GM18867 (cell line): Measurements from ENCODE around the gene PIGK.
"Not testable (repeated sequence)": the region's sequence is repeated elsewhere in the genome, so short reads cannot be mapped to it uniquely, and the experiment has no call there.

Experiments
- ATAC-seq: cut with Tn5 transposase; IDR thresholded peaks from one replicate; pipeline ENCODE4 v1.9.1; 2021; ENCODE audit warnings: mild to moderate bottlenecking, moderate library complexity; ENCODE audit not compliant: unreplicated experiment

Gene PIGK

DNA sequence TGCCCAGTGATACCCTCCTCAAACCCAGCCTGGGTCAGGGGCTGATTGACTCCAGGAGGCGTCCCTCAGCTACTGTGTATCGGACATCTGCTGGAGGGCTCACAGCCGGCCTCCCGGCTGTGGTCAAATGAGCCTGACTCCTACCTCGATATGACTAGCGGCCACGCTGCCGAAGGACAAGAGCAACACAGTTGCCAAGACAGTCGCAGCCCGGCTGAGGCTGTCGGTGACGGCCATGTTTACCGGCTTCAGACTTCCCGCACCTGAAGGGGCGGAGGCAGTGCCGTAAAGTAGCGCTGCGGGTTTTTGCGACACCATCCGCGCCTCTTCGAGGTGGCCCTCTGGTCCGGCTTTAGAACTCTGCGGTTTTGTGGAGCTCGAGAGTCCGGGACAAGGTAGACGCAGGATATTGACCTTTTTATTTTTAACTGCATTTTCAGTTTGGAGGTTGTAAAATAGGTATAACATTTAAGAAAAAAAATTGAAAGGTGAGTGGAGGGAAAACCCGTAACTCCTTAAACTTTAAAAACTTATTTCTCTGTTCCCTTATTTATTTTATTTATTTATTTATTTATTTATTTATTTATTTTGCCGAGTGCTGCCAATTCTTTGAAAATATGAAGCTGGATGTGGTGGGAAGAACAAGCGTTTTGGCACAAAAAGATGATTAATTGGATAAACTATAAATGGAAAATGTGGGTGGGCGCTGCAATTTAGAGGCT lies at the start of gene PIGK:
PIGK (minus strand) TSS at position 265 of the 722 bp plus-strand sequence; CDS start at position 237, 28 bp downstream.
- peak; percentile 97 for ATAC-seq

DNA sequence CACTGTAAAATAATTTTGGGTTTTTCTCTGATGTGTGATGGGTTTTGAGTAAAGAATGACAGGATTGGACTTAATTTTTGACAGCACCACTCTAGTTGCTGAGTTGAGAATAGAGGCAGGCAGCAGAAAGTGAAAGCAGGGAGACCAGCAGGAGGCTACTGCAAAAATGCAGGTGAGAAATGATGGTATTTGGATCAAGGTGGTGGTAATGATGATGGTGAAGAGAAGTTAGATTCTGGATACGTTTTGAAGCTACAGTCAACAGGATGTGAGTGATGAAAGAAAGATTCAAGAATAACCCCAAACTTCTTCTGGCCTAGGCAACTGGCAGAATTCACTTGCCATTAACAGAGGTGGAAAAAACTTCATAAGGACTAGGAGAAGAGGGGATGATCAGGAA lies 47.8 kb upstream of the PIGK start:
- no peak for ATAC-seq

DNA sequence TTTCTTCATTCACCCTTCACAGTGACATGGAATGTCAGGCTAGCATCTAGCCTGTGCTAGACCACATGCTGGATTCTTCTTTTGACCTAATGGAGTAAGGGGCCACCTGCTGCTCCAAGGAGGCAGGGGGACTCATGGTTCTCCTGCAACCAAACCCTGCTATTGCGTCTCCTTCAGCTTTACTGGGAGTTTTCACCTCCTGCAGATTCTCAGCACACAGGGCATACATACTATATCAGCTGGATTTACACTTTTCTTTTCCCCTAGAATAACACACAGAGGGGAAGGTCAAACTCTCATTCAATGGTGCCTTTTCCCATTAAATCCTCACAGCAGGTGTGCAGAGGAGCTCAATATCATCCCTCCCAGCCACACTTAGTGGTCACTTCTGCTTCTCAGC lies 46.0 kb upstream of the PIGK start:
- no peak for ATAC-seq

DNA sequence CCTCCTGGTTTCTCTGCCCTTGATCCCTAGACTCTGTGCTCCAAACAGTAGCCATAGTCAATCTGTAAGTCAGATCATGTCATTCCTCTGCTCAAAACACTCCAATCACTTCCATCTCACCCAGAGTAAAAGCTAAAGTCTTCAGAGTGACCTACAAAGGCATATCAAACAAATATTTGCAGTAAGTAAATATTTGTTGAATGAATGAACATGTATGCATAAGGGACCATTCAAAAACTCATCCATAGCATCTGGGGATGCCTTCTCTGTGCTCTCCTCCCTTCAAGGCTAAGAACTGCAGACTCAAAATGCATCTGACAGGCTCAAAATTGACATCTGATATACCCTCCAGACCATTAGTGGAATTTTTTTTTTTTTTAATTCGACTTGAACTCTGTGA lies 44.5 kb upstream of the PIGK start:
- ATAC-seq: no peak

DNA sequence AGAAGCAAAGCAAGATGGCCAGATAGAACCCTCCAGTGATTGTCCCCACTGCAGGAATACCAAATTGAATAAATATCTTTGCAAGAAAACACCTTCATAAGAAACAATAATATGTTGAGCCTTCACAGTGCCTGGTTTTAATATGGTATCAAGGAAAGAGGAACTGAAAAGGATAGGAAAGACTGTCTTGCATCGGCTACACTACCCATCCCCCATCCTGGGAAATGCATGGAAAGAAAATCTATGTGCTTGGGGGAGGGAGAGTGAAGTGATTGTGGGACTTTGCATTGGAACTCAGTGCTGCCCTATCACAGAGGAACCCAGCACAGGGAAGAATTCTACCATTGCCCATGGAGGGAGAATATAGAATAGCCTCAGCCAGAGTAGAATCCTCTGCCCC lies 34.0 kb upstream of the PIGK start:
- ATAC-seq: no peak

DNA sequence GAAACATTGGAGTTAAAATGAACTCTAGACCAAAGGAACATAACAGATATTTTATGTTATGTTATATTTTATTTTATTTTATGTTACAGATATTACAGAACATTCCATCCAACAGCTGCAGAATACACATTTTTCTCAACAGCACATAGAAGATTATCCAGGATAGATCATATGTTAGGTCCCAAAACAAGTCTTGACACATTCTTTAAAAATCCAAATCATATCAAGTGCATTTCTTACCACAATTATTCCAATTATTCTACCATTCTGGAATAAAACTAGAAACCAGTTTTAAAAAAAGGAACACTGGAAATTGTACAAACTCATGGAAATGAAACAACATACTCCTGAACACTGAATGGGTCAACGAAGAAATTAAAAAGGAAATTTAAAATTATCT lies 30.9 kb upstream of the PIGK start:
- ATAC-seq: no peak

DNA sequence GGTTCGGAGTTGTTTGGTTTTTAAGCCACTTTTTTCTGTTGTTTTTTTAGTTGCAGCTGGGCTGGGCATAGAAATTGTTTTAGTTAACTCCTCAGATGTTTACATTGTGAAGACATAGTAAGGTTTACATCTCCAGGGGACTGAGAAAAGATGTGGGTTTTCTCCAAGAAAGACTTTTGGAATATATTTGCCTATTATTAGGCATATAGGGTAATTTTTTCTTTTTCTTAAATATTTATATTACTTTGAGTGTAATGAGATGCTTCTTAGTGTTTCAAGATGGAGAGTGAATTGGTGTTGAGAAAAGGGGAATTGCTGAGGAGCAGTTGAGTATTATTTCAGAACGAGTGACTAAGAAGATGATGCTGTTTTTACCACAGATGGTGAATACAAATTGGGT lies 26.6 kb upstream of the PIGK start:
- ATAC-seq: no peak

DNA sequence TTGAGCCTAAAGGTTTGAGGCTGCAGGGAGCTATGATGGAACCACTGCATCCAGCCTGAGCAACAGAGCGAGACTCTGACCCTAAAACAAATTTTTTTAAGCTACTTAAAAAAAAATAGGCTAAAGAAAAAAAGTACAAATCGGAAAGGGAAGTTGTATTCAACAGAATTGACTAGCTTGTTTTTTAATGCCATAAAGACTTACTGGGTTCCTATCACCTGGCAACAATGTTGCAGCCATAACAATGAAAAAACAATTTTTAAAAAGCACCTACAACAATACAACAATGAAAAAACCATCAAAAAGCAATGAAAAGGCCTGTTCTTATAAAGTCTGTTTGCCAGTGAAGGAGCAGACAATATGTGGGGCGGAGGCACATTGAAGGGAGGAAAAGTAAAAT lies 20.1 kb upstream of the PIGK start:
- no peak for ATAC-seq

DNA sequence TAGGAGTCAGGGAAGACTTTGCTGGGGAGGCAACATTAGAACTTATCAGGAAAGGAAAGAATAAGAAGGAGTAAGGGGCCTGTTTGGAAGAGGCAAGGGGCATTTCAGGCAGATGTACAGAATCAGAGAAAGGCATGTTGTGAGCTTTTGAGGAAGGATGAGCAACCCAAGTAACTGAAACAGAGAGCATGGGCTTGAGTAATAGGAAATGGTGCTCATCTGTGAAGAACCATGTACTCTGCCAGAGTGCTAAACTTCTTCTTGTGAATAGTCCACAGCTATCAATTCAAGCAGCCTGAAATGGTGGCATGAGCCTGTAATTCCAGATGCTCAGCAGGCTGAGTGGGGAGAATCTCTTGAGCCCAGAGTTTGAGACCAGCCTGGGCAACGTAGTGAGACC lies 19.2 kb upstream of the PIGK start:
- ATAC-seq: no peak

DNA sequence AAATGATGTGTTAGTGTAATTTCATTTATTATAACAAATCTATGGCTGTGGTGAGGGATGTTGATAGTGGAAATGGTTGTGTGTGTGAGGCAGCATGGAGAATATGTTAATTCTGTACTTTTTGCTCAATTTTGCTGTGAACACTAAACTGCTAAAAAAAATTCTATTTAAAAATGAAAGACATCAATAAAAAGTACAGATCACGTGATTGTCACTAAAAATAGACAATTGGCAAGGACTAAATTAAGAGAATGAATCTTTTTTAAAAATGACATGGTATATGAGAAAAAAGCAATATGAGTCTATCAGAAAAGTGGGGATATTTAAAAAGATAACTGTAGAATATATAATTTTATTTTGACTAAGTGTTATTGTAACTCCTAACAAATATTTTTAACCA lies 15.7 kb upstream of the PIGK start:
- ATAC-seq: no peak

DNA sequence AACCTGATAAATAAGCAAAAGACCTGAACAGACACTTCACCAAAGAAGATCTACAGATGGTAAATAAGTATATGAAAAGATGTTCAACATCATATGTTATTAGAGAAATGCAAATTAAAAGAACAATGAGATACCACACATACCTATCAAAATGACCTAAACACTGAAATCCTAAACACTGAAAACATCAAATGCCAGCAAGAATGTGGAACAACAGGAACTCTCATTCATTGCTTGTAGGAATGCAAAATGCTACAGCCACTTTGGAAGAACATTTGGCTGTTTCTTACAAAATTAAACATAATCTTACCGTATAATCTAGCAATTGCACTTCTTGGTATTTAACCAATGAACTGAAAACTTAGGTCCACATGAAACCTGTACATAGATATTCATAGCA lies 14.9 kb upstream of the PIGK start:
- ATAC-seq: no peak

DNA sequence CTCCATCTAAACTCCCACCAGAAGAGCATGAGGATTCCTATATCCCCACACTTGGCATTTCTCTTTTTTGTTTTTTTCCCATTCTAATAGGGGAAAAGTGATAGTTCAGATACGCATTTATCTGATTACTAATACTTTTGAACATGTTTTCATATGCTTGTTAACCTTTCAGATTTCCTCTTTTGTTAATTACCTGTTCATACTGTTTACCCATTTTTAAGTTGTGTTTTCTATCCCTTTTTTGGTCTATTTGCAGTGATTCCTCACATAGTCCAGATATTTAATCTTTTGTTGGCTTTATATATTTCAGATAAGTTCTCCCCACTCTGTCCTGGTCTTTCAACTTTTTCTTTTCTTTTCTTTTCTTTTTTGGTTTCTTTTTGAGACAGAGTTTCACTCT lies 13.6 kb upstream of the PIGK start:
- no peak for ATAC-seq

DNA sequence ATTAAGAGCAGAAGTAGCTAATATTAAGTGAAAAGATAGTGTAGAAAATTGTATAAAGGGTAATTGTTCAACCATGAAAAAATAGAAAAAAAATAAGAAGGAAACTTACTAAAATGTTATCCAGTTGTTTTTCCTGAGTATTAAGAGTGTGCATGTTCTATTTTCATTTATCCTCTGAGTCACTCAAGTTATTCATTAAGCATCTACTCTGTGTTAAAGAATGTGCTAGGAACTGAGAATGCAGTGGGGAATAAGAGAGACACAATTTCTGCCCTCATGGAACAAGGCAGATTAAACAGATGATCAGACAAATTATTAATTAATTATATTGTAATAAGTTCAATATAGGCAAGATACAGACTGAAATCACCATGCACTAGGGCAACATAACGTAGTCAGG lies 10.8 kb upstream of the PIGK start:
- no peak for ATAC-seq

DNA sequence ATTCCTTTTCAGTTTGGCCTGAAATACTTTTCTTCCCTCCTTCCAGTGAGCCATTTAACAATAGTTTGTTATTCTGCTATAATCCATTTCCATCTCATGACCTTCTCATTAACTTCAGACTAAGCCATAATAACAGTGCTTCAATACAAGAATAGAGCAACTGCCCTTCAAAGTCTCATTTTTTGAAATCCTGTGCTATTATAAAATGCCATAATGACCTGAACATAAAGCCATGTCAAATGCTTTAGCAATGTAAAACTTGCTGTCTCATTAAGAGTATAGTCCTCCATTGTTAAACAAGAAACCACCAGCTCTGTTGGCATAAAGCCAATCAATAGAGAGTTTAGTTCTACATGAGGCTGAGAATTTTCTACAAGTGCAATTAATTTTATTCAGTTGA lies 9.6 kb upstream of the PIGK start:
- ATAC-seq: no peak

DNA sequence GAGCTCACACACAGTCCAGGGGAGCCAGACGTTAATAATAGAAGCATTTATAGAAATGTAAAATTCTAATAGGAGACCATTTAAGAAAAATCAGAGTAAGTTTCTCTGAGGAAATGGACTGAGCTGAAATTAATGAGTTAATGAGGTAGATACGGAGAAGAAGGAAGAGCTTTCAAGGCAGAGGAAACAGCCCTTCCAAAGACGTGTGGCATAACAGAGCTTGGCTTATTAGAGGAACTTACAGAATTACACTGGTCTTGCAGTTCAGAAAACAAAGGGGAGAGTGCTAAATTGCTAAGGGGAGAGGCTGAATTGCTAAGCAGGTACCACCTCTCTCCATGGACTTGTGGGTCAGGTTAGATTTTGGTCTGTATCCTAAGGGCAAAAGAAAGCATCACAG lies 8.2 kb upstream of the PIGK start:
- ATAC-seq: no peak

DNA sequence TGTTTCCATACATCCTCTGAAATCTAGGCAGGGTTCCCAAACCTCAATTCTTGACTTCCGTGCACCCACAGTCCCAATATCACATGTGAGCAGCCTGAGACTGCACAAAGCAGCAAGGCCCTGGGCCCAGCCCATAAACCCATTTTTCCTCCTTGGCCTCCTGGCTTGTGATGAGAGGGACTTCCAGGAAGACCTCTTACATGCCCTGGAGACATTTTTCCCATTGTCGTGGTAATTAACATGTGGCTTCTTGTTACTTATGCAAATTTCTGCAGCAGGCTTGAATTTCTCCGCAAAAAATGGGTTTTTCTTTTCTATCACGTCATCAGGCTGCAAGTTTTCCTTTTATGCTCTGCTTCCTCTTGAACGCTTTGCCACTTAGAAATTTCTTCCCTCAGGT lies 3.3 kb upstream of the PIGK start:
- no peak for ATAC-seq

DNA sequence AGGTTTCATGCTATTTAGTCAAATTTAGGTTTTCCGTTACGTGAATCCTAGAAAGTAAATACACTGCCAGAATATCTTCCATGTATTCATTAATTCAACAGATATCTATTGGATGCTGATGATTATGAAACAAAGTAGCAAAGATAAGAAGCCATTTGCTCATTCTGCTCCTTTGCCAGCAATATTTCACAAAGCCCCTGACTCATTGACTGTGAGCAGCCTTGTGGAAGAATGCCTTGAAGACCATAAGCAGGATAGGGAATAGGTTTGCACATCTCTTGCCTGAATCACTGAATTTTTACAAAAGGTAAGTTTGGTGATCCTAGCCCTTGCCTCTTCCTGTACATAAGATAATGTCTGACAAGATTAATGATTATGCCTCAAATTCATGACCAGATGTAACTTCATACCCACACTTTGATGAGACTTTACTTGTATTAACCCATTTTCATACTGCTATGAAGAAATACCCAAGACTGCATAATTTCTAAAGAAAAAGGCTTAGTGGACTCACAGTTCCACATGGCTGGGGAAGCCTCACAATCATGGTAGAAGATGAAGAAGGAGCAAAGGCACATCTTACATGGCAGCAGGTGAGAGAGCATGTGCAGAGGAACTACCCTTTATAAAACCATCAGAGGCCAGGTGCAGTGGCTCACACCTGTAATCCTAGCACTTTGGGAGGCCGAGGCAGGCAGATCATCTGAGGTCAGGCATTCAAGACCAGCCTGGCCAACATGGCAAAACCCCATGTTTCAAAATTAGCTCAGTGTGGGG lies 1.6 kb upstream of the PIGK start:
- no peak for ATAC-seq

DNA sequence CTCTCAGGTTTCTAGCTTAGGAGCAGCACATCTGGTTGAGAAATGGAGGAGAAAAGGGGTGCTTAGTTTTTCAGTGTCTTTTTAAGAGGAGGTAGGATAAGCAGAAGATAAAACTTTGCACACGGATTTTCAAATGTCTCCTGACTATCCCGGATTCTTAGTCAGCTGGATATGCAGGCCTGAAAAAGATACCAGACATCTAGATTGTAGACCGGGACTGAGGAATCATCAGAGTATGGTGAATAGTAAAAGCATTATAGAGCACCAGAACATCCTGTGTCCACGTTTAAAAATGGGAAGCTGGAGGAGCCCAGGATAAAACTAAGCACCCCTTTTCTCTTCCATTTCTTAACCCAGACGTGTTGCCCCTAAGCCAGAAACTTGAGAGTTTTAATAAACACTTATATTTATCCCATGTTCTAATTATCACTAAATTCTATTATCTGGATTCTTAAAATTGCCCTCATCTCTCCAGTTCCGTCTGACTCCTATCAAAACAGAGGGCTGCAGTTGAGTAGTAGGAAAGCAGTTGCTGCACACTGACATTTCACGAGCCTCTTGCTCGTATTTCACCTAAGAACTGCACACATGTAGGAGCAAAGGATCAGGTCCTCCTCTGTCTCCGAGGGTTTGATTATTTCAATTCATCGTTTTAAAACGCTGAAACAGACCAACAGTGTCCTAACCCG lies 609 bp downstream of the PIGK start:
- ATAC-seq: peak; percentile 37

DNA sequence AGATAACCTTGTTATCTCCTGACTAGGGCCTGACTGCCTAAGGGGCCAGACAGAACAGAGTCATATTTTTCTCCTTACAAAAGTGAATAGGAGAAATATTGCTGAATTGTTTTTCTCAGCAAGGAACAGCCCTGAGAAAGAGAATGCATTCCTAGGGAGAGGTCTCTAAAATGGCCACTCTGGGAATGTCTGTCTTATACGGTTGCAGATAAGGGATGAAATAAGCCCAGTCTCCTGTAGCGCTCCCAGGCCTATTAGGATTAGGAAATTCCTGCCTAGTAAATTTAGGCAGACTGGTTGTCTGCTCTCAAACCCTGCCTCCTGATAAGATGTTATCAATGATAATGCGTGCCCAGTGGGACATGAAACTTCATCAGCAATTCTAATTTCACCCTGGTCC lies 15.2 kb downstream of the PIGK start:
- ATAC-seq: not testable (repeated sequence)

DNA sequence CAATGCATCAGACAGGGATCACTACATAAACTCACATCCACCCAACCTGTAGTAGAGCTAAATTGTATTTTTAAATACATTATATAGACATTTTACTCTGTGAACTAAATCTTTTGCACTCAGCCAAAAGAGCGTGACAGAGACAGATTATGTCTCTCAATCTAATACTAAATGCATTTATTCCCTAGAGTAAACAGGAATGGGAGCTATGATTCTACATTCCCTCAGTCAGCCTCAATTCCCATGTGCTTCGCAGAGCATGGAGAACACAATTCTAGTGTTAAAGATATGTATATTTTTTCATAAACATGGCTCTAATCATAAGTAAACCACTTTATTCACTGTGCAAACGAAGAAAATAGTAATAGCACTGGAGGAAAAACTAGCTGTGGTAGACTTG lies 16.5 kb downstream of the PIGK start:
- no peak for ATAC-seq

DNA sequence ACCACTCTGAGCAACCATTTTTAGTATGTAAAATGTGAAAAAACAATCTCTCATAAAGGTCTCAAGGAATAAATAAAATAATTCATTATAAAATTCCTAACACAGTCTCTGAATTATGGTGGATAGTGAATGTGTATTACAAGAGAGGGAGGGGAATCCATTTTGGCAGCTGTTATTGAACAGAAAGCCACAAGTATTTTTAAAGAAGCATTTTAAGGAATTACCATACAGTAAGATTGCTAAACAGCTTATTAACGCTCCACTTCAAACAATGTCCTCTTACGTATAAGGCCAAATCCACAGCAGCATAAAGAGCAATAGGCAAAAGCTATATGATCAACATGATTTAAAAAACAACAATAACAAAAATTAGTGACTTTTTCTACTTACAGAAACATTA lies 18.4 kb downstream of the PIGK start:
- ATAC-seq: no peak

DNA sequence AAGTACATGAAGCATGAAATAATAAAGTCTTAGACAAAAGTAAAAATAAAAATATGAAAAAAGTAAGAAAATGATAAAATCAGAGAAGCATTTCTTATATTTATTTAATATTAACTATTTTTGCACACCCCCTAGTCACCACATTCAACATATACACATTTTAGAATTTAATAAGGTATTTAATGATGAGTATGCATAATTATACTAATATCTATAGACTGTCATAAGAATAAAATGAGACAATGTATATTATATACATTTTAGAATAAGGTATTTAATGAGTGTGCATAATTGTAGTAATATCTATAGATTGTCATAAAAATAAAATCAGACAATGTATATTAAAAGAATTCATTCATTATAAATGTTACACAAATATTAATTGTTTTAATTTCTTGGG lies 18.9 kb downstream of the PIGK start:
- ATAC-seq: no peak
